ENCODE measurements around the gene FBN2. TPM values are rescaled to one million over a fixed set of nuclear protein-coding genes. Genes with fewer than 3 reads are reported as not detected.

FBN2 gene
- total RNA-seq, 1 donor from 2014 or later: 0.11 TPM

DNA sequence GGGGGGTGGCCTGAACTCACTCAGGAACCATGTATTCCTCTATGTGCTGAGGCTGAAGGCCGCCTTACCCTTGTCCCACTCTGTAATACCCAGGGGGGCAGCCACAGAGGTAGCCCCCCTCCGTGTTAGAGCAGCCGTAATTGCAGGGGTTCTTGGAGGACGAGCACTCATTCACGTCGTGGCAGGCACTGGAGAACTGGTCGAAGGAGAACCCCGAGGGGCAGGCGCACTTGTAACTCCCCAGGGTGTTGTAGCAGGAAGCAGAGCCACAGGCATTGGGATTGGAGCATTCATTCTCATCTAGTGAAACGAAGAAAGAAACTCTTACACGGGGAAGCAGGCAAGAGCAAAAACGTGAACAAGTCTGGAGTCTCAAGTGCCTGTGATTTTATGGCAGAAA lies 274.7 kb downstream of the FBN2 start:
- Histone ChIP-seq H3K27ac (no peak overlapping the region), H3K9me3 (no peaks in the 10 kb centered on the region), H3K27me3 (no peaks in the 10 kb centered on the region), H3K4me3 (no peak overlapping the region), H3K36me3 (no peaks in the 10 kb centered on the region), H3K4me1 (no peaks in the 10 kb centered on the region)
- intact Hi-C loops (cut with DNase I): no loop called here
- no peak for DNase-seq (ENCODE audit: low spot score in 2 of 2)
- TF ChIP-seq, protein P1, sequence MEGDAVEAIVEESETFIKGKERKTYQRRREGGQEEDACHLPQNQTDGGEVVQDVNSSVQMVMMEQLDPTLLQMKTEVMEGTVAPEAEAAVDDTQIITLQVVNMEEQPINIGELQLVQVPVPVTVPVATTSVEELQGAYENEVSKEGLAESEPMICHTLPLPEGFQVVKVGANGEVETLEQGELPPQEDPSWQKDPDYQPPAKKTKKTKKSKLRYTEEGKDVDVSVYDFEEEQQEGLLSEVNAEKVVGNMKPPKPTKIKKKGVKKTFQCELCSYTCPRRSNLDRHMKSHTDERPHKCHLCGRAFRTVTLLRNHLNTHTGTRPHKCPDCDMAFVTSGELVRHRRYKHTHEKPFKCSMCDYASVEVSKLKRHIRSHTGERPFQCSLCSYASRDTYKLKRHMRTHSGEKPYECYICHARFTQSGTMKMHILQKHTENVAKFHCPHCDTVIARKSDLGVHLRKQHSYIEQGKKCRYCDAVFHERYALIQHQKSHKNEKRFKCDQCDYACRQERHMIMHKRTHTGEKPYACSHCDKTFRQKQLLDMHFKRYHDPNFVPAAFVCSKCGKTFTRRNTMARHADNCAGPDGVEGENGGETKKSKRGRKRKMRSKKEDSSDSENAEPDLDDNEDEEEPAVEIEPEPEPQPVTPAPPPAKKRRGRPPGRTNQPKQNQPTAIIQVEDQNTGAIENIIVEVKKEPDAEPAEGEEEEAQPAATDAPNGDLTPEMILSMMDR (IDR thresholded peaks at IDR 0.05): no peak

DNA sequence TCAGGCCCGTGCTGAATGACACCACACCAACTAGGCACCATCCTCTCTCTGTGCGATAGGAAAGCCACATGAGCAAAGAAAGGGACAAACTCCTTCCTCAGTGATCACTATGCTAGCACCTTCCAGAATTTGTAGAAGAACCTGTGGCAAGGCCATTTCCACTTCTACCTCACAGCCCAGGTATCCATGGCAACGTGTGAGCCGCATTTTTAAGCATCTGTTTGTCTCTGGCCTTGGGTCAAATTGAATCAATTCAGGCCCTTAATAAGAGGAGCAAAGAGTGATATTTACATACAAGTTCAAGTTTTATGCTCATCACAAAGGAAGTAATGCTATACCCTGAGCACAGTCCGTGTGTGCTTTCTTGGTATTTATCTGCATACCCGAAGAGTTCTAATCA lies 275.1 kb downstream of the FBN2 start:
- no peak for DNase-seq (ENCODE audit: low spot score in 2 of 2)
- Histone ChIP-seq H3K4me1 (no peaks in the 10 kb centered on the region), H3K4me3 (no peak overlapping the region), H3K9me3 (no peaks in the 10 kb centered on the region), H3K27me3 (no peaks in the 10 kb centered on the region), H3K36me3 (no peaks in the 10 kb centered on the region), H3K27ac (no peak overlapping the region)
- TF ChIP-seq, protein P1 (IDR thresholded peaks at IDR 0.05): no peak
- intact Hi-C loops (cut with DNase I): no loop called here

DNA sequence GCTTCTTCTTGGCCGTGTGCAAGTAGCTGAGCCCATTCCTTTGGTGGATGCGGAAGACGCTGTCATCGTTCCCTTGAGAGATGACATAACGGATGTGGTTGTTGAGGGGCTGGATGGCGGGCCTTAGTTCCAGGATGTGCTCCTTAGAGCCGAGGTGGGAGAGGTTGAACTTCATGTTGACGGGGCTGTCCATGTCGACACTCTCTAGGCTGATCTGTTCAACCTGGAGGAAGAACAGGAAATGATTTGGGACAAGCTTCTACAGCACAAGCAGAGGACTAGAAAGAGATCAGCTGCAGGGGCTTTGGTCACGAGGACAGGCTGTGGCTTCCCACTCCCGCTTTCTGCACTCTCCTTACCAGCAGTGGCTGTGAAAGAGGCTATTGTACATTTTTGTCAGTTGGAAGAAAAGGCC lies 278.4 kb downstream of the FBN2 start:
- intact Hi-C loops (cut with DNase I): no loop called here
- Histone ChIP-seq H3K9me3 (no peaks in the 10 kb centered on the region), H3K4me1 (no peaks in the 10 kb centered on the region), H3K4me3 (no peak overlapping the region), H3K36me3 (no peaks in the 10 kb centered on the region), H3K27me3 (no peaks in the 10 kb centered on the region), H3K27ac (no peak overlapping the region)
- TF ChIP-seq, protein P1 (IDR thresholded peaks at IDR 0.05): no peak
- DNase-seq (ENCODE audit: low spot score in 2 of 2): no peak

DNA sequence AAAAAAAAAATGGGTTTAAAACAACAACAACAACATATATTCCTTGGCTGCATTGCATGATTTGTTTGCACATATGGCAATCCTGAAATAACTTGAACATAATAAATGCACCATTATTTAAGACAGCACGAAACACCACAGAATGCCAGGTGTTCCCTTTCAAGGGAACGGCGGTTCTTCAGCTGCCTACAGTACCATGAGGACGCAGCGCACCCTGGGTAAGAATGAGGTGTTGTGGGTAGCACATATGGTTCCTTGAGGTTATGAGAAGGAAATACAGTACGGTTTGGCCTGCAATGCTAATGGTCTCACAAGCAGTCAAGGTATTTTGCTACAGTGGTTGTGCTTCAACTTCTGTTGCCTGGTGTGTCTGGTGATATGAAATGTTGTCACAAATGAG lies 279.7 kb downstream of the FBN2 start:
- no peaks in the 10 kb centered on the region for H3K27me3 ChIP-seq
- no peaks in the 10 kb centered on the region for H3K36me3 ChIP-seq
- intact Hi-C loops (cut with DNase I): no loop called here
- no peak for DNase-seq (ENCODE audit: low spot score in 2 of 2)
- H3K4me3 ChIP-seq: no peak overlapping the region
- H3K9me3 ChIP-seq: no peaks in the 10 kb centered on the region
- no peaks in the 10 kb centered on the region for H3K4me1 ChIP-seq
- TF ChIP-seq, protein P1 (IDR thresholded peaks at IDR 0.05): no peak
- no peak overlapping the region for H3K27ac ChIP-seq

DNA sequence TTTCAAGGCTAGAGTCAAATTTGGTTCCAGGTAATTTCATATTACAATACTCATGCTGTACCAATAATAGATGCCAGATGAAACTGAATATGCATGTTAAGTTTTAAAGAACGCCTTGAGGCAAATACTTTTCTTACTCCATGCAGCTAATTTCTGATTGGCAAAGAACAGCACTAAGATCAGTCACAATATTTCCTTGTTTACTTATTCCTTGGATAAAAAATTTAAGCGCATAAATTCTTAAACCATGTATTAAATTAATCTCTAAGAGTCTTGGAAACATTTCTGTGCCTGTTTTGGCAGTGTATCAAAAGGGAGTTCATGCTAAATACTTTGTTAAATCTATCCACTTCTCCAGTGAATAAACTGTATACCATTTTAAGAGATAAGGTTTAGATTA lies 281.0 kb downstream of the FBN2 start:
- TF ChIP-seq, protein P1 (IDR thresholded peaks at IDR 0.05): no peak
- H3K27ac ChIP-seq: no peak overlapping the region
- H3K27me3 ChIP-seq: no peaks in the 10 kb centered on the region
- H3K36me3 ChIP-seq: no peaks in the 10 kb centered on the region
- intact Hi-C loops (cut with DNase I): no loop called here
- H3K4me1 ChIP-seq: no peaks in the 10 kb centered on the region
- no peak overlapping the region for H3K4me3 ChIP-seq
- no peak for DNase-seq (ENCODE audit: low spot score in 2 of 2)
- no peaks in the 10 kb centered on the region for H3K9me3 ChIP-seq

DNA sequence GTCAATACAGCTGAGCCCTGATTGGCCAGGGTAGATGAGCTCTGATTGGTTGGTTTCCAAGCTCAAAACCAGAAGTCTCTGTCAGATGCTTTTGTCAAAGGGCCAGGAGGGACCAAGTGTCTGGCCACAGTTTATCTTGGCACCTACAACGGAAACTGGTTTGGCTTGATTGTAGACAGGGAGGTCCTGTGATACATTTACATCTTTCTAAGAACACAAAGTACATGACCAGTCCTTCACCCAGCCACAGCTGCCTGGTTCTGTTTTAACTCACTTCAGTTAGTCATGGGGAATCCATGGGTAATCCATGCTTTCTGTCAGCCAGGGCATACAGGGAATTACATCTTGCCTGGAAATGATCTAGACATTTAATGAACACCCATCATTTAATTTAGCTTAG lies 283.3 kb downstream of the FBN2 start:
- H3K27ac ChIP-seq: no peak overlapping the region
- no peak overlapping the region for H3K4me3 ChIP-seq
- TF ChIP-seq, protein P1 (IDR thresholded peaks at IDR 0.05): no peak
- intact Hi-C loops (cut with DNase I): no loop called here
- H3K9me3 ChIP-seq: no peaks in the 10 kb centered on the region
- no peaks in the 10 kb centered on the region for H3K27me3 ChIP-seq
- DNase-seq (ENCODE audit: low spot score in 2 of 2): no peak
- no peaks in the 10 kb centered on the region for H3K36me3 ChIP-seq
- H3K4me1 ChIP-seq: no peaks in the 10 kb centered on the region

Measured in ascending aorta (tissue), 2 donors.